ENCODE results near the gene MZT2A. TPM values are rescaled to one million over a fixed set of nuclear protein-coding genes. Genes with fewer than 3 reads are reported as not detected.
"Not testable (repeated sequence)": the region's sequence is repeated elsewhere in the genome, so short reads cannot be mapped to it uniquely, and the experiment has no call there.

The MZT2A gene
- total RNA-seq, 1 experiment from 2014 or later, result 143 TPM

DNA sequence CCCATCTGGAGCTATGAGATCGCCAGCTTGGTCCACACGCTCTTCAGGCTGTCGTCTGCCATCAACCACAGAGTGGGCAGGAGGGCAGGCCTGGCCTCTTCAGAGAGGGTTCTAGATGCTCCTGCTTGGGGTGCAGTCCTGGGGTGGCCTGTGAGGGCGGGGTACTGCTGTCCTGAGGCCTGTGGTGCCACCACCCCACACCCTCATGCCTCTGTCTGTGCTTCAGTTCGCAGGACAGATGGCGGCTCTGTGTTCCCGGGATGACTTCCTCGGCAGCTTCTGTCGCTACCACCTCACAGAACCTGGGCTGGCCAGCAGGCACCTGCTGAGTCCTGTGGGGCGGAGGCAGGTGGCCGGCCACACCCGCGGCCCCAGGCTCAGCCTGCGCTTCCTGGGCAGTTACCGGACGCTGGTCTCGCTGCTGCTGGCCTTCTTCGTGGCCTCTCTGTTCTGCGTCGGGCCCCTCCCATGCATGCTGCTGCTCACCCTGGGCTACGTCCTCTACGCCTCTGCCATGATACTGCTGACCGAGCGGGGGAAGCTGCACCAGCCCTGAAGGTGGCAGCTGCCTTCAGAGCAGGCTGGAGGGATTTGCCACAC is 27.8 kb upstream of the MZT2A start:
- H3K27ac ChIP-seq (ENCODE audit: low read length); DNase-seq (ENCODE audit: low read depth, low spot score); BruUV-seq (replicated peaks); ATAC-seq; H3K36me3 ChIP-seq (ENCODE audit: control insufficient read depth, insufficient read depth, low read length); intact Hi-C loops (cut with micrococcal nuclease; ENCODE audit: unreplicated experiment); H3K9me3 ChIP-seq (ENCODE audit: control insufficient read depth, insufficient read depth, low read depth, low read length); H3K4me1 ChIP-seq (ENCODE audit: control insufficient read depth, insufficient read depth, low read length); H3K27me3 ChIP-seq (ENCODE audit: control insufficient read depth, insufficient read depth, low read length); POLR2A ChIA-PET; CTCF ChIA-PET; H3K4me3 ChIP-seq (ENCODE audit: low read depth in 2 of 2, low read length in 2 of 2); in situ Hi-C loops (cut with HindIII; ENCODE audit: low pct_unique_long_range_greater_than_20kb, low sequenced_read_pairs): not testable (repeated sequence)

- no peaks in the 10 kb centered on the region for H3K36me3 ChIP-seq (ENCODE audit: control insufficient read depth, insufficient read depth, low read length)
- intact Hi-C loops (cut with micrococcal nuclease; ENCODE audit: unreplicated experiment) (no loop called here), in situ Hi-C loops (cut with HindIII; ENCODE audit: low pct_unique_long_range_greater_than_20kb, low sequenced_read_pairs) (no loop called here)
- H3K4me3 ChIP-seq (ENCODE audit: low read depth in 2 of 2, low read length in 2 of 2), result no peak overlapping the region
- ATAC-seq, result no peak
- POLR2A ChIA-PET, result no interaction called here
- H3K27me3 ChIP-seq (ENCODE audit: control insufficient read depth, insufficient read depth, low read length), result no peaks in the 10 kb centered on the region
- CTCF ChIA-PET, result no interaction called here
- no peak overlapping the region for H3K27ac ChIP-seq (ENCODE audit: low read length)
- H3K4me1 ChIP-seq (ENCODE audit: control insufficient read depth, insufficient read depth, low read length), result no peaks in the 10 kb centered on the region; the same call in 1 of the 2 replicates
- no peaks in the 10 kb centered on the region for H3K9me3 ChIP-seq (ENCODE audit: control insufficient read depth, insufficient read depth, low read depth, low read length)
- no TSS peak for BruUV-seq (replicated peaks)
- no peak for DNase-seq (ENCODE audit: low read depth, low spot score)
- TF ChIP-seq SIN3A (IDR thresholded peaks at IDR 0.05; ENCODE audit: borderline replicate concordance, insufficient read depth, low read depth, low read length), result no peak
- no peak for TF ChIP-seq TCF7L2 (IDR thresholded peaks at IDR 0.05; ENCODE audit: low read depth, low read length)
- TF ChIP-seq POLR2AphosphoS5 (IDR thresholded peaks at IDR 0.05; ENCODE audit: low read depth, low read length), result no peak
Observed at GRCh38 chr2:131519466-131519865, 27.3 kb upstream of the MZT2A start.

DNA sequence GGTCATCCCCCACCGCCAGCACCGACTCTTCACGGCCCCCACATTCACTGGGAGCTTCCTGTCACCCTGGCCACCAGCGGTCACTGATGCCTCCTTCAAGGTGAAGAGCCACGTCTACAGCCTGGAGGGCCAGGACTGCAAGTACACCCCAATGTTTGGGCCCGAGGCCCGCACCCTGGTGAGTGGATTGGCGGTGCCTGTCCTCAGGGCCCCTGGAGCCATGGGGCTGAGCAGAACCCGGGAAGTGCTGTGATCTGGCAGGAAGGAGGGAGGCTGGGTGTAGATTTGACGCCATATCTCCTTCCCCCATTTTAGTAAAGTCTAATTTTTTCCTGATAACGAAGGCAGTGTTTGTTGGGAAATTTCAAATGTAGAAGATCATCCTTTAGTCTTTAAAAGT is 26.3 kb upstream of the MZT2A start:
- DNase-seq (ENCODE audit: low read depth, low spot score); H3K36me3 ChIP-seq (ENCODE audit: control insufficient read depth, insufficient read depth, low read length); H3K4me3 ChIP-seq (ENCODE audit: low read depth in 2 of 2, low read length in 2 of 2); ATAC-seq; POLR2A ChIA-PET; intact Hi-C loops (cut with micrococcal nuclease; ENCODE audit: unreplicated experiment); in situ Hi-C loops (cut with HindIII; ENCODE audit: low pct_unique_long_range_greater_than_20kb, low sequenced_read_pairs); H3K4me1 ChIP-seq (ENCODE audit: control insufficient read depth, insufficient read depth, low read length); H3K27ac ChIP-seq (ENCODE audit: low read length); CTCF ChIA-PET; H3K27me3 ChIP-seq (ENCODE audit: control insufficient read depth, insufficient read depth, low read length); H3K9me3 ChIP-seq (ENCODE audit: control insufficient read depth, insufficient read depth, low read depth, low read length); BruUV-seq (replicated peaks): not testable (repeated sequence)

DNA sequence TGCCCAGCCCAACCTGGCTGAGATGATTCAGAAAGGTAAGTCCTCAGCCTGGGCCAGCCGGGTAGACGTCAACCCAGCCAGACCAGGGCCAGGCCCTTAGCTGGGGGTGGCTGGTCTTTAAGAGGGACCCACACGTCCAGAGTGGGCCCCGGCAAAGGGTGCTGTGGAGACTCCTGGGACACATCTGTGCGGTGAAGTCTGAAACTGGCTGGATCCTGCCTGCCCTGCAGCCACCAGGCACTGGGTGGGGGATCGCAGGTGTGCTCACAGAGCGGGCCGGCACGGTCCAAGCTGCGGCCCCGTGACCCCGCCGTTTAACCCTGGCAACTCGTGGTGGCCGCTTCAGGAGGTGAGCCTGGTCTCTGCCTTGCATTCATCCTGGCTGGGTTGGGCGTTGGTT is 25.7 kb upstream of the MZT2A start:
- H3K9me3 ChIP-seq (ENCODE audit: control insufficient read depth, insufficient read depth, low read depth, low read length); BruUV-seq (replicated peaks); DNase-seq (ENCODE audit: low read depth, low spot score); CTCF ChIA-PET; in situ Hi-C loops (cut with HindIII; ENCODE audit: low pct_unique_long_range_greater_than_20kb, low sequenced_read_pairs); H3K36me3 ChIP-seq (ENCODE audit: control insufficient read depth, insufficient read depth, low read length); H3K27me3 ChIP-seq (ENCODE audit: control insufficient read depth, insufficient read depth, low read length); H3K4me3 ChIP-seq (ENCODE audit: low read depth in 2 of 2, low read length in 2 of 2); ATAC-seq; H3K4me1 ChIP-seq (ENCODE audit: control insufficient read depth, insufficient read depth, low read length); POLR2A ChIA-PET; H3K27ac ChIP-seq (ENCODE audit: low read length); intact Hi-C loops (cut with micrococcal nuclease; ENCODE audit: unreplicated experiment): not testable (repeated sequence)

- no peaks in the 10 kb centered on the region for H3K9me3 ChIP-seq (ENCODE audit: control insufficient read depth, insufficient read depth, low read depth, low read length)
- POLR2A ChIA-PET, result no interaction called here
- no peak for DNase-seq (ENCODE audit: low read depth, low spot score)
- TF ChIP-seq TCF7L2 (IDR thresholded peaks at IDR 0.05; ENCODE audit: low read depth, low read length) (no peak), SIN3A (IDR thresholded peaks at IDR 0.05; ENCODE audit: borderline replicate concordance, insufficient read depth, low read depth, low read length) (no peak), POLR2AphosphoS5 (IDR thresholded peaks at IDR 0.05; ENCODE audit: low read depth, low read length) (no peak)
- TF ChIP-seq, protein P1, sequence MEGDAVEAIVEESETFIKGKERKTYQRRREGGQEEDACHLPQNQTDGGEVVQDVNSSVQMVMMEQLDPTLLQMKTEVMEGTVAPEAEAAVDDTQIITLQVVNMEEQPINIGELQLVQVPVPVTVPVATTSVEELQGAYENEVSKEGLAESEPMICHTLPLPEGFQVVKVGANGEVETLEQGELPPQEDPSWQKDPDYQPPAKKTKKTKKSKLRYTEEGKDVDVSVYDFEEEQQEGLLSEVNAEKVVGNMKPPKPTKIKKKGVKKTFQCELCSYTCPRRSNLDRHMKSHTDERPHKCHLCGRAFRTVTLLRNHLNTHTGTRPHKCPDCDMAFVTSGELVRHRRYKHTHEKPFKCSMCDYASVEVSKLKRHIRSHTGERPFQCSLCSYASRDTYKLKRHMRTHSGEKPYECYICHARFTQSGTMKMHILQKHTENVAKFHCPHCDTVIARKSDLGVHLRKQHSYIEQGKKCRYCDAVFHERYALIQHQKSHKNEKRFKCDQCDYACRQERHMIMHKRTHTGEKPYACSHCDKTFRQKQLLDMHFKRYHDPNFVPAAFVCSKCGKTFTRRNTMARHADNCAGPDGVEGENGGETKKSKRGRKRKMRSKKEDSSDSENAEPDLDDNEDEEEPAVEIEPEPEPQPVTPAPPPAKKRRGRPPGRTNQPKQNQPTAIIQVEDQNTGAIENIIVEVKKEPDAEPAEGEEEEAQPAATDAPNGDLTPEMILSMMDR (IDR thresholded peaks at IDR 0.05), result no peak
- CTCF ChIA-PET, result no interaction called here
- BruUV-seq (replicated peaks), result no TSS peak
- H3K27ac ChIP-seq (ENCODE audit: low read length), result no peak overlapping the region
- no peak for ATAC-seq
- no peaks in the 10 kb centered on the region; the same call in 1 of the 2 replicates for H3K4me1 ChIP-seq (ENCODE audit: control insufficient read depth, insufficient read depth, low read length)
- H3K27me3 ChIP-seq (ENCODE audit: control insufficient read depth, insufficient read depth, low read length), result no peaks in the 10 kb centered on the region
- in situ Hi-C loops (cut with HindIII; ENCODE audit: low pct_unique_long_range_greater_than_20kb, low sequenced_read_pairs), result no loop called here
- intact Hi-C loops (cut with micrococcal nuclease; ENCODE audit: unreplicated experiment), result no loop called here
- no peak overlapping the region for H3K4me3 ChIP-seq (ENCODE audit: low read depth in 2 of 2, low read length in 2 of 2)
- no peaks in the 10 kb centered on the region for H3K36me3 ChIP-seq (ENCODE audit: control insufficient read depth, insufficient read depth, low read length)
Observed at GRCh38 chr2:131517106-131517831, 25.1 kb upstream of the MZT2A start.

Measured in Panc1 (cell line).